ENCODE data around the gene CD83.

The CD83 gene

DNA sequence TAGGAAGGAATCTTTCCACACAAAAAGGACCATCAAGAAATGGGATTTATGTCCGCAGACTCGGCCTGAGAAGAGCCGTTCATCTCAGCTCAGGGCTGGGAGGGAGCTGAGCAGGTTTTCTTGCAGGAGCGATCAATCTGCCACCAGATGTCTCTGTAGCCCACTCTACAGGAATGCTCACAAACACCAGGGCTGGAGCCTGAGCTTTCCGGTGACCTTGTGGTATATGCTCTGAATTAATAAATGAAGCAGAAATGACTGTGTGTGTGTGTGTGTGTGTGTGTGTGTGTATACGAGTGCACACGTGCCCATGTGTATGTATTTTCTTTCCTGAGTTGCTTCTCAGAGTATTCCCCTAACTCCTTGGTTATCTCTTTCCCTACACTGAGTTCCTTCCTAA lies 12.0 kb downstream of the CD83 start:
- no peak overlapping the region for H3K4me3 ChIP-seq (replicated peaks; ENCODE audit: low read depth, low read length)
- peak; percentile 82 for DNase-seq (ENCODE audit: low read depth)
- peak; percentile 76 for TF ChIP-seq CTCF (IDR thresholded peaks at IDR 0.05; ENCODE audit: low read length, missing control alignments)

DNA sequence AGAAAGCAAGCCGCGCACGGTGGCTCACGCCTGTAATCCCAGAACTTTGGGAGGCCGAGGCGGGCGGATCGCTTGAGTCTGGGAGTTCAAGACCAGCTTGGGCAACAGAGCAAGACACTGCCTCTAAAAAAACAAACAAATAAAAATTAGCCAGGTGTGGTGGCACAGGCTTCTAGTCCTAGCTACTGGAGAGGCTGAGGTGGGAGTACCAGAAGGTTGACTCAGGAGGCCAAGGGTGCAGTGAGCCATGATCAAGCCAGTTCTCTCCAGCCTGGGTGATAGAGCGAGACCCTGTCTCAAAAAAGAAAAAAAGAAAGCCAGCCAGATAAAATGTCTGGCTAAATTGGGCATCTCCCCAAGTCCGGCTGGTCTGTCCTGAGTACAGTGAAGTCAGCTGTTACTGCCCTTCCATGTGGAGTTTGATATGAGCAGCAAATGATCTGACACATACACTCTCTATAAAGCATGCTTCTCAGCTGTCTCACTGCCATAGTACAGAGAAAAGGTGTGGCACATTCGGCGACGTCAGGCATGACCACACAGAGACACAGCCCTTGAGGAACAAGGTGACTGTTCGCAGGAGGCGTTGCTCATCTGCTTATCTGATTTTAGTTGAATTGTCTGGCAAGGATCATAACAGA lies 13.0 kb downstream of the CD83 start:
- H3K4me3 ChIP-seq (replicated peaks; ENCODE audit: low read depth, low read length), result no peak overlapping the region
- no peak for DNase-seq (ENCODE audit: low read depth)
- no peak for TF ChIP-seq CTCF (IDR thresholded peaks at IDR 0.05; ENCODE audit: low read length, missing control alignments)

GRCh38 chr6:14131579-14131978 lies 14.0 kb downstream of the CD83 start:
- DNase-seq (ENCODE audit: low read depth), result no peak
- no peak overlapping the region for H3K4me3 ChIP-seq (replicated peaks; ENCODE audit: low read depth, low read length)
- TF ChIP-seq CTCF (IDR thresholded peaks at IDR 0.05; ENCODE audit: low read length, missing control alignments), result no peak

DNA sequence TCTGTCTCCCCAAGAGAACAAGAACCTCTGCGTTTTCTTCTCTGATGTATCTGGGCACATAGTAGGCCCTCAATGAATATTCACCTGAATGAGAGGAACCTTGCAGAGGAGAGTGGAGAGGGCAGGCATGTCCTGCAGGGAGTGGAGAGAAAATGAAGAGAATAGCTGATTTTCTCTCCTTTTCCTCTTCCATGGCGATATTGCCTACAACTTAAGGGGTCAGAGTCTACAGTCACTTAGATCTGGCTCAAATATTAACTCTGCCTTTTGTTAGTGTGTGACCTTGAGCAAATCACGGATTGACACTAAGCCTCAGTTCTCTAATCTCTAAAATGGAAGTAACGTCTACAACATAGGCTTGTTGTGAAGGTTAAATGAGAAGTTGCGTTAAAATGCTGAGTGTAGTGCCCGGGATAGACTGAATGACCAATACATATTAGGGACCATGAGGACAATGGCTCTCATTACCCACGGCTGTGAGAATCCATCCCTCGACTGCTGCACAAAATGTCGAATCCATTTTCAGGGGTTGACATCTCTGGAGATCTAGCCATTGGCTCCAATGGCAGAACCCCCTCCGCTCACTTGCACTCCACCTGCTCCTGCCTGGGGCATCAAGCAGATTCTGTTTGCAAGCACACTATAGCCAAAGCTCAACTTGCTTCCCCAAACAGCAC lies 14.8 kb downstream of the CD83 start:
- TF ChIP-seq CTCF (IDR thresholded peaks at IDR 0.05; ENCODE audit: low read length, missing control alignments), result no peak
- no peak overlapping the region for H3K4me3 ChIP-seq (replicated peaks; ENCODE audit: low read depth, low read length)
- no peak for DNase-seq (ENCODE audit: low read depth)

GRCh38 chr6:14132921-14133275 lies 15.3 kb downstream of the CD83 start:
- TF ChIP-seq CTCF (IDR thresholded peaks at IDR 0.05; ENCODE audit: low read length, missing control alignments), result no peak
- no peak for DNase-seq (ENCODE audit: low read depth)
- no peak overlapping the region for H3K4me3 ChIP-seq (replicated peaks; ENCODE audit: low read depth, low read length)

GRCh38 chr6:14134211-14134910 lies 16.8 kb downstream of the CD83 start:
- no peak overlapping the region for H3K4me3 ChIP-seq (replicated peaks; ENCODE audit: low read depth, low read length)
- DNase-seq (ENCODE audit: low read depth), result no peak
- no peak for TF ChIP-seq CTCF (IDR thresholded peaks at IDR 0.05; ENCODE audit: low read length, missing control alignments)

Data from fibroblast of pulmonary artery (primary cell).